ENCODE data around the gene SPTBN4.
"Not testable (repeated sequence)": the region's sequence is repeated elsewhere in the genome, so short reads cannot be mapped to it uniquely, and the experiment has no call there.

Gene SPTBN4

DNA sequence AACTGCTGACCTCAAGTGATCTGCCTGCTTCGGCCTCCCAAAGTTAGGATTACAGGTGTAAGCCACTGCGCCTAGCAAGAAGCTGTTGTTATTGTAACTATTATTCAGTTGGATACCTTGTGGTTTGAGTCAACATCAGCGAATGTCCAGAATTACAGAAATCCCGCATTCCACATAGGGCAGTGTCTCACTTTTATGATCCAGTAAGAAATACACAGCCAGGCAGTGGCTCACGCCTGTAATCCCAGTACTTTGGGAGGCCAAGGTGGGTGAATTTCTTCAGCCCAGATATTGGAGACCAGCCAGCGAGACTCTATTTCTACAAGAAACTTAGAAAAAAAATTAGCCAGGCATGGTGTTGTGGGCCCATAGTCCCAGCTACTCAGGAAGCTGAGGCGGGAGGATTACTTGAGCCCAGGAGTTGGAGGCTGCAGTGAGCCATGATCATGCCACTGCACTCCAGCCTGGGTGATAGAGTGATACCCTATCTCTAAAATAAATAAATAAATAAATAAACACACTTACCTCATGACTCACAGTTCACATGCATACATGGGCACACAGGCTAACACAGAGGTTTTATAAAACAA lies 43.8 kb downstream of the SPTBN4 start:
- no peak for DNase-seq

DNA sequence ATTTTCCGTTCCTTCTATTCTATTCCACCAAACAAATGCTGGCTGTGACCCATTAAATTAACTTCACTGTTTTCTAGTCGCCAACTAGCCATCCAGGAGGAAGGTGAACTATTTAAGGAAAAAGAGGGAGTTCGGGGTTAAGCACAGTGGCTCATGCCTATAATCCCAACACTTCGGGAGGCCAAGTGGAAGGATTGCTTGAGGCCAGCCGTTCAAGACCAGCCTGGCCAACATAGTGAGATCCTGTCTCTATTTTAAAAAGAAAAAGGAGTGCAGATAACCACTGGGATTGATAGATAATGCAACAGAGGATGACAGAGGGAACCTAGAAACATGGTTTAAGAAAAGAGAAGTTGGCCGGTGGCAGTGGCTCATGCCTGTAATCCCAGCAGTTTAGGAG lies 44.7 kb downstream of the SPTBN4 start:
- no peak for DNase-seq

DNA sequence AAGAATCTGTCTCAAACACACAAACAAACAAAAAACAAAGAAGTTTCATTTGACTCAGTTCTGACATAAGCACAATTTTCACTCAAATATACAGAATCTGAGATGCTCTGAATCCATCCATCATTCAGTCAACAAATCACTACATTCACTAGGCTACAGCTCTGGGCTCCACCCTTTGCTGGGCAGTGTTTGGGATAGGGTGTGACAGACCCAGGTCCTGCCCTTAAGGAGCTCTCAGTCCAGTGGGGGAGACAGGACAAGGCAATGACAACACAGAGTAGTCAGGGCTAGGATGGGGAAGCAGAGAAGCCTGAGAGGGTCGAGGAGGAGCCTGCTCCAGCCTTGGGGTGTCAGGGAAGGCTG lies 45.3 kb downstream of the SPTBN4 start:
- no peak for DNase-seq

DNA sequence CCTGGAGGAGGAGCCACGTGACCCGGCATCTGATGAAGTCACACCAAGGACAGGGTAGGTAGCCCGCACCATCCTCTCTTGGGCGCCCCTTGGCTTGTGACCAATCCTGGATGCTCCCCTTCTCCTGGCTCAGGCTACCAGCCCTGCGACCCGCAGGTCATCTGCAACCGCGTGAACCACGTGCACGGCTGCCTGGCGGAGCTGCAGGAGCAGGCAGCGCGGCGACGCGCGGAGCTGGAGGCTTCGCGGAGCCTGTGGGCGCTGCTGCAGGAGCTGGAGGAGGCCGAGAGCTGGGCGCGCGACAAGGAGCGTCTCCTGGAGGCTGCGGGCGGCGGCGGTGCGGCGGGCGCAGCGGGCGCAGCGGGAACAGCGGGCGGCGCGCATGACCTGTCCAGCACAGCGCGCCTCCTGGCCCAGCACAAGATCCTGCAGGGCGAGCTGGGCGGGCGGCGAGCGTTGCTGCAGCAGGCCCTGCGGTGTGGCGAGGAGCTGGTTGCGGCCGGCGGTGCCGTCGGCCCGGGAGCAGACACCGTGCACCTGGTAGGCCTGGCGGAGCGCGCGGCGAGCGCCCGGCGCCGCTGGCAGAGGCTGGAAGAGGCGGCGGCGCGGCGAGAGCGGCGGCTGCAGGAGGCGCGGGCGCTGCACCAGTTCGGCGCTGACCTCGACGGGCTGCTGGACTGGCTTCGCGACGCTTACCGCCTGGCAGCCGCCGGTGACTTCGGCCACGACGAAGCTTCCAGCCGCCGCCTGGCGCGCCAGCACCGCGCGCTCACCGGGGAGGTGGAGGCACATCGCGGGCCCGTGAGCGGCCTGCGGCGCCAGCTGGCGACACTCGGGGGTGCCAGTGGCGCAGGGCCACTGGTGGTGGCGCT lies 45.9 kb downstream of the SPTBN4 start:
- DNase-seq, result peak; percentile 39

DNA sequence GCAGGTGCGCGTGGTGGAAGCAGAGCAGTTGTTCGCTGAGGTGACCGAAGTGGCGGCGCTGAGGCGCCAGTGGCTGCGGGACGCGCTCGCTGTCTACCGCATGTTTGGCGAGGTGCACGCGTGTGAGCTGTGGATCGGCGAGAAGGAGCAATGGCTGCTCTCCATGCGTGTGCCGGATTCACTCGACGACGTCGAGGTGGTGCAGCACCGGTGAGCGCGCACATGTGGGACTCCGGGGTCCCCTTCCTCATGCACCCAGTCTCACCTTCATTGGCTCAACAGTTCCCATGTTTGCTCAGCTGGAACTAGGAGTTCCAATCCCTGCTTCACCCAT lies 46.5 kb downstream of the SPTBN4 start:
- no peak for DNase-seq

DNA sequence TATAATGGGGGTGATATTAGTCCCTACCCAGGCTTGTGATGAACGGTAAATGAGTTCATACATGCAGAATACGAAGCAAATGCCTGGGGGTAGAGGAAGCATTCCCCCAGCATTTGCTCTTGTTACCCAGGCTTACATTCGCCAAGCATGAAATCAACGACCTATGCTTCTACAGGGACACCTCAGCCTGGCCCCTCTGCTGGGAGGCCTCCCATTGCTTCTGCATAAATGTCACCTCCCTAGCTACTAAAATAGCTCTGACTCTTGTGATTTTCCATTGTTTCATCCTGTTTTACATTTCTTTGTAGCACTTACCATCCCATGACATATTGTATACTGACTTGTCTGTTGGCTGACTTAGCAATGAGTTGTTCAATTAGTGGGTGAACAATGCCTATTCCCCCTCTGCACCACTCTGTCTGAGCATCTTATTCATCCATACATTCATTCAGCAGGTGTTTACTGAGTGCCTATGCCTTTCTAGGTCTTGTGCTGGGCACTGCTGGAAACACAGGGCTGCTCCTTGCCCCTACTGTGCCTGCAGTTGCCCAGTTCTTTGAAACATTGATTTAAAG lies 47.0 kb downstream of the SPTBN4 start:
- DNase-seq, result no peak

DNA sequence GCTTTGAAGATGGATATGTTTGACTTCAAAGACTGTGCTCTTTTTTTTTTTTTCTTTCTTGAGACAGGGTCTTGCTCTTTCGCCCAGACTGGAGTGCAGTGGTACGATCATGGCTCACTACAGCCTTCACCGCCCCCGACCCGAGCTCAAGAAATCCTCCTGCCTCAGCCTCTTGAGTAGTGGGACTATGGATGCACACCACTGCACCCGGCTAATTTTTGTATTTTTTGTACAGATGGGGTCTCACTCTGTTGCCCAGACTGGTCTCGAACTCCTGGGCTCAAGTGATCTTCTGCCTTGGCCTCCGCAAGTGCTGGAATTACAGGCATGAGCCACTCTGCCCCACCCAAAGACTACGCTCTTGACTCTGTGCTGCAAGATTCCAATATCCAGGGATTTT lies 50.4 kb downstream of the SPTBN4 start:
- DNase-seq, result no peak

DNA sequence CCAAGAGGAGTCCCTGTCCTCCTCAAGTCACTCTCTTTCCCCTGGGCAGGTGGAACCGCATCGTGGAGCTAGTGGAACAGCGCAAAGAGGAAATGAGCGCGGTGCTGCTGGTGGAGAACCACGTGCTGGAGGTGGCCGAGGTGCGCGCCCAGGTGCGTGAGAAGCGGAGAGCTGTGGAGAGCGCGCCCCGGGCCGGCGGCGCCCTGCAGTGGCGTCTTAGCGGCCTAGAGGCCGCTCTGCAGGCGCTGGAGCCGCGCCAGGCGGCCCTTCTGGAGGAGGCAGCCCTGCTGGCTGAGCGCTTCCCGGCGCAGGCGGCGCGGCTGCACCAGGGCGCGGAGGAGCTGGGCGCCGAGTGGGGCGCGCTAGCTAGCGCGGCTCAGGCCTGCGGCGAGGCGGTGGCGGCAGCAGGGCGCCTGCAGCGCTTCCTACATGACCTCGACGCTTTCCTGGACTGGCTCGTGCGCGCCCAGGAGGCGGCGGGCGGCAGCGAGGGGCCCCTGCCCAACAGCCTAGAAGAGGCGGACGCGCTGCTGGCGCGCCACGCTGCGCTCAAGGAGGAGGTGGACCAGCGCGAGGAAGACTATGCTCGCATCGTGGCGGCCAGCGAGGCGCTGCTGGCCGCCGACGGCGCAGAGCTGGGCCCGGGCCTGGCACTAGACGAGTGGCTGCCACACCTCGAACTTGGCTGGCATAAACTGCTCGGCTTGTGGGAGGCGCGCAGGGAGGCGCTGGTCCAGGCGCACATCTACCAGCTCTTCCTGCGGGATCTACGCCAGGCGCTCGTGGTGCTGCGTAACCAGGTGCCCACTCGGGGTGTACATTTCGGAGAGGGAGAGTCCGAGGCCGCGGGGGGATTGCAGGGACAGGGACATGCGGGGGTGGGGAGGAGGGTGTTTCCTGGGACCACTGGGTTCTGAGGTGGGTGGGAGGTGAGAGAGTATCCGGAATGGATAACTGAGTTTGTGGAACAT lies 52.8 kb downstream of the SPTBN4 start:
- DNase-seq, result no peak

DNA sequence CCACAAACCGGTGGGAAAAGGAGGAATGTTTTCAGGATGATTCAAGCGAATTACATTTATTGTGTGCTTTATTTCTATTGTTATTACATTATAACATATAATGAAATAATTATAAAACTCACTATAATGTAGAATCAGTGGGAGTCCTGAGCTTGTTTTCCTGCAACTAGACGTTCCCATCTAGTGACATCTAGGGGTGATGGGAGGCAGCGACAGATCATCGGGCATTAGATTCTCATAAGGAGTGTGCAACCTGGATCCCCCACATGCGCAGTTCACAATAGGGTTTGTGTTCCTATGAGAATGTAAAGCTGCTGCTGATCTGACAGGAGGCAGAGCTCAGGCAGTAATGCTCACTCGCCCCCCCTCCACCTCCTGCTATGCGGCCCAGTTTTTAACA lies 54.5 kb downstream of the SPTBN4 start:
- DNase-seq, result no peak

DNA sequence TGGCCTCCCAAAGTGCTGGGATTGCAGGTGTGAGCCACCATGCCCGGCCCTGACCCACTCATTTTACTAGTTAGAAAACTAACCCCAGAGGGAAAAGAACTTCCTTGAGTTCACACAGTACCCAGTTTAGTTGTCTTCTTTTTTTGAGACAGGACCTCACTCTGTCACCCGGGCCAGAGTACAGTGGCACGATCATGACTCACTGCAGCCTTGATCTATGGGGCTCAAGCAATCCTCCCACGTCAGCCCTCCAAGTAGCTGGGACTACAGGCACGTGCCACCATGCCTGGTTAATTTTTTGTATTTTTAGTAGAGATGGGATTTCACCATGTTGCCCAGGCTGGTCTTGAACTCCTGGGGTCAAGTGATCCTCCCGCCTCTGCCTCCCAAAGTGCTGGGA lies 55.1 kb downstream of the SPTBN4 start:
- DNase-seq, result not testable (repeated sequence)

DNA sequence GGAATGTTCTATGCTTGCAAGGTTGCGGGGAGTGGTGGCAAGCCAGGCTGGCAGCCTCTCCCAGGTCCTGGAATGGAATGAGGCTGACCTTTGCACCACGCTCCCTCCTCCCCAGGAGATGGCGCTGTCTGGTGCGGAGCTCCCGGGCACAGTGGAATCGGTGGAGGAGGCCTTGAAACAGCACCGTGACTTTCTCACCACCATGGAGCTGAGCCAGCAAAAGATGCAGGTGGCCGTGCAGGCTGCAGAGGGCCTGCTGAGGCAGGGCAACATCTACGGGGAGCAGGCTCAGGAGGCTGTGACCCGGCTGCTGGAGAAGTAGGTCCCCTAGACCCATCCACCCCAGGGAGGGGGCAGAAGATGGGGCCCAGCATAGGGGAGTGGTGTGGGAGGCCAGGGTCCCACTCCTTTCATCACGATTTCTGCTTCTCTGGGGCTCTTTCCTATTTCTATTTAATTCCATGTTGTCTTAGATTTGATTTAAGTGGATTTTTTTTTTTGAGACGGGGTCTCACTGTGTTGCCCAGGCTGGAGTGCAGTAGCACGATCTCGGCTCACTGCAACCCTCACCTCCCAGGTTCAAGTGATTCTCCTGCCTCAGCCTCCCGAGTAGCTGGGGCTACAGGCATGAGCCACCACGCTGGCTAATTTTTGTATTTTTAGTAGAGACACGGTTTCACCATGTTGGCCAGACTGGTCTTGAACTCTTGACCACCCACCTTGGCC lies 56.7 kb downstream of the SPTBN4 start:
- peak; percentile 65 for DNase-seq

DNA sequence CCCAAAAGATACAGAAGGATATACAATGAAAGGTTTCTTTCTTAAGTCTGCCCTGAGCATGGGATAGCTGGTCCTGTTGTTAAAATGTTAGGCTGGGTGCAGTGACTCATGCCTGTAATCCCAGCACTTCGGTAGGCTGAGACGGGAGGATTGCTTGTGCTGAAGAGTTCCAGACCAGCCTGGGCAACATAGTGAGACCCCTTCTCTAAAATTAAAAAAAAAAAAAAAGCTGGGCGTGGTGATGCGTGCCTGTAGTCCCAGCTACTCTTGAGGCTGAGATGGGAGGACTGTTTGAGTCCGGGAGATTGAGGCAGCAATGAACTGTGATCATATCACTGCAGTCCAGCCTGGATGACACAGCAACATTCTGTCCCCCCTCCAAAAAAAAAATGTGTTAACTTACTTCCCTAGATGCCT lies 57.3 kb downstream of the SPTBN4 start:
- no peak for DNase-seq

DNA sequence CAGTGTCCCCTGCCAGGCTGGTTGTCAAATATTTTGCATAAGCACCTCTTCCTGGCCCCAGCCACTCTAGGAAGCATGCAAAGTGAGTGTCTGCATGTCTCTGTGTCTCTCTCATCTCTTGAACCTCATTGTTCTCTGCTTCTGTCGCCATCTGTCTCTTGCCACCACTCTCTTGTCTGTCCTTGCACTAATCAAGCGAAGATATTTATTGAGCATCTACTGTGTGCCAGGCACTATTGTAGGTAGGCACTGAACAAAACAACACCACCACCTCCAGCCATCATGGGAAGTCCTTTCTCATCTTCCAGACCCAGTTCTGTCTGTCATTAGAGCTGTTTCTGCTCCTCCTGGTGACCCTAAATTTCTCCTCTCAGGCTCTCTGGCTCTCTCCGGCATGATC lies 57.9 kb downstream of the SPTBN4 start:
- no peak for DNase-seq

DNA sequence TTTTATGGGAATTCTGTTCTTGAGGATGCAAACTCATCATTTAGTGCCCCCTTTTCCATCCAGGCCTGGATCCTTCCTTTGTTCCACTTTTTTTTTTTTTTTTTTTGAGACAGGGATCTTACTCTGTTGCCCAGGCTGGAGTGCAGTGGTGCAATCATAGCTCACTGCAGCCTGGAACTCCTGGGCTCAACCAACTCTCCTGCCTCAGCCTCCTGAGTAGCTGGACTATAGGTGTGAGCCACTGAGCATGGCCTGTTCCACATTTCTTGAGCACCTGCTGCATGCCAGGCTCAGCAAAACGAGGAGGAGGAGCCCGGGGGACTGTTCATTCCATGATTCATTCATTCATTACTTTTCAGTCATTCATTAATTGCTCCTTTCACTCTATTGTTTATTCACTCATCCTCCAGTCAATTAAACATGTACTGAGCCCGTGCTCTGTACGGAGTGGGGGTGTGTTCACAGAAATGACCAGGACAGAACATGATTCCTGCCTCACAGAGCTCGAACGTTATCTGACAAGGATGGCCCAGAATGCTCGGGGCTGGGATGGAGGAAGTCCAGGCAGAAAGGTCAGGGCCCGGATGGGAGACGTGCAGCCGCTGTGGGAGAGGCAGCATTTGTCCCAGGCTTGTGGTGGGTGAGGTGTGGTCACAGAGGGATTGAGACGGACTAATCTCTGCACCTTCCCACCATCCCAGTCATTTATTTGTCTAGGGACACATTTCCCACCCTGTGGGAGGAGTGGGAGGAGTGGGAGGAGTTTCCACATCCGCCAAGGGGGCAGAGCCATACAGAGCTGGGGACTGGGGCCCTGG lies 58.6 kb downstream of the SPTBN4 start:
- DNase-seq, result no peak

DNA sequence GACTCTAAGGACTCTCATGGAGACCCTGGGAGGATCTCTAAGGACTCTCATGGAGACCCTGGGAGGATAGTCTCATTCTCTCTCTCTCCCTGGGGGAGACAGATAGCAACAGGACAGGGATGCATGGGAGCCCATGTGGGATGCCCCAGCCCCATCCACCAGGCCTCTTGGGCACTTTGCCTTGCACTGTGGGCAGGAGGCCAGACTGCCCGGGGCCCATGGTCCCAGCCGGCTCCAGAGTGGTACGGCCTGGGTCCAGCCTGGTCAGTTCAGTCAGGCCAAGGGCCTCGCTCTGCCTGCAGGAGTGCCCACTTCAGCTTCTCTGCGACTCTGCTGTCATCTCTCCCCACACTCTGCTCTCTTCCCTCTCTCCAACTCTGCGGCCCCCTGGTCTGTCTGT lies 61.3 kb downstream of the SPTBN4 start:
- DNase-seq, result no peak

DNA sequence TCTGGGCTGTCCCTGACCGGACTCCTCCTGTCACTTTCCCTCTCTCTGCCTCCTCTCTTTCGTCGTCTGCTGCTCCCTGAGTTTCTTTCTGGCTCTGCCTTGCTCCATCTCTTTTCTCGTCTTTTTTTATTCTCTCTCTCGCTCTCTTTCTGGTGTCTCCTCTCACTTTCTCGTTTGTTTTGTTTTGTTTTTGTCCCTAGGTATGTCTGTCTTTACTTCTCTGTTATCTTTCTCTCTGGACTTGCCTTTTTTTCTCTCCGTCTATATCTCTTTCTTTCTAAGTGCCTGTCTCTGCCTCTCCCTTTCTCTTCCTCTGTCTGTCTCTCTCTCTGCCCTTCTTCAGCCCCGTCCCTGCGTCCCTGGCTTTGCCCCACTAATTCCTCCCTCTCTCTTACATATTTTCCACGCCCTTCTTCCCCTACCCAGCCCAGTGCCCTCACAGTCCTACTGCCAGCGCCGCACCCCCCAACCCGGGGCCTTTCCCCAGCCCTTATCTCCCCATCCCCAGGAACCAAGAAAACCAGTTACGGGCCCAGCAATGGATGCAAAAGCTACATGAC lies 61.8 kb downstream of the SPTBN4 start:
- no peak for DNase-seq

DNA sequence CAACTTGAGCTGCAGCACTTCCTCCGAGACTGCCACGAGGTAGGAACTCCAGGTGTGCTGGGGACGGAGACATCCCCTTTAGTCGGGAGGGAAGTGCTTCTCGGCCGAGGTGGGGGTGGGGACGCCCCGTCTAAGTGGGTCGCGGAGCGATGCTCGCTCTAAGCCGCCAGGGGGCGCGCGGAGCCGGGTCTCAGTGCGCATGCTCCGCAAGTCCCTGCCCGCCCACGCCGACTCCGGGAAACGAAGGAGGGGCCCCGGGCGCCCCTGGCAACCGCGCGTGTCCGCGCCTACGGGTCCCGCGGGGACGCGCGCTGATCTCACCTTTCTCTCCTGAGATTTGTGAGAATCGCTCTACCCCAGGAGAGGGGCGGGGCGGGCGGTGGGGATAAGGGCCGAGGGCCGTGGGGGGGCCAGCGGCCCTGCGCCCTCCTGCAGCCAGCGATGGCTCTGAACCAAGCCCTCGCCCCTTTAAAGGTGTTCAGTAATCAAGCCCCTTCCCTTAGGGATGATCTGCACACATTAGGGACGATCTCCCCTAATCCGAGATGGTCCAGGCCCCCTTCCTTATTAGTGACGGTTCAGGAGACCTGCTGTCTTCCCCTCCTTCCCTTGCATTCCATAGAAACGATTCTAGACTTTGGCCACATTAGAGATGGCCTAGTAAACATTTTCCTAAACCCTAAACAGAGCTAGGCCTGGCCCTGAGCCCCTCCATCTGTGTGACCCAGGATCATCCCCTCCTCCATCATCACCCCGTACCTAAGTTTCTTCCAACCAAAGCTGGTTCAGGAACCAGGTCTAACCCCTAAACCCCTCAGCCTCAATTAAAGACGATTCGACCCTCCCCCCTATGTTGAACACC lies 62.5 kb downstream of the SPTBN4 start:
- DNase-seq, result peak; percentile 81

DNA sequence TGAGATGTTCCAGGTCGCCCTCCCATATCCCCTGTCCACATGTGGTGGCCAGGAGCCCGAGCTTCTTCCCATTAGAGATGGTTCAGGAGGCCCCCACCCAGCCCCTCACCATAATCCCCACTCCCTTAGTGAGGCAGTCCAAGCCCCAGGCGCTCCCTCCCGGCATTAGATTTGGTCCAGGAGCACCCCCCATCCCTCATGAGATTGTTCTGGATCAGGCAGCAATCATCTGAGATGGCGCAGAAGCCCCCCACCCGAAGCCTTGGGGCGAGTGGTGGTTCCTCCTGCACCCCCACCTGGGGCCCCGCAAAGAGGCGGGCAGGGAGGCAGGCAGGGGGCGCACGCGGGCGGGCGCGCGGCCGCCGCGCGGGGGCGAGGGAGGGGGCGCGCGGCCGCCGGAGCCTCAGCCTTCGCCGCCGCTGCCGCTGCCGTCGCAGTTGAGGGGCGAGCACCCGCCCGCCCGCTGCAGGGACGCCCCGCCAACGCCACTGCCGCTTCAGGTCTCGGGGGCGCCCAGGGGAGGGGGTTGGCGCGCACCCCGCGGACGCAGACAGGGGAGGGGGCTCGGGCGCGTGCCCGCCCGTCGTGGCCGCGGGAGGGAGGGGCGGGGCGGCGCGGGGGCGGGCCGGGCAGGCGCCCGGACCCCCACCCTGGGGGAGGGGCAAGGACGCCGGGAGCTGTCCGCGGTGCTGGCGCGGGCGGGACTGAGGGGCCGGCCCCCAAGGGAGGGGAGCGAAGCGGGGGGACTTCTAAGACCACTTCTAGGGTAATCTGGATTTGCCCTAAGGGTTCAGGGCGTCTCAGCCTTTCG lies 63.5 kb downstream of the SPTBN4 start:
- DNase-seq, result peak; percentile 36

DNA sequence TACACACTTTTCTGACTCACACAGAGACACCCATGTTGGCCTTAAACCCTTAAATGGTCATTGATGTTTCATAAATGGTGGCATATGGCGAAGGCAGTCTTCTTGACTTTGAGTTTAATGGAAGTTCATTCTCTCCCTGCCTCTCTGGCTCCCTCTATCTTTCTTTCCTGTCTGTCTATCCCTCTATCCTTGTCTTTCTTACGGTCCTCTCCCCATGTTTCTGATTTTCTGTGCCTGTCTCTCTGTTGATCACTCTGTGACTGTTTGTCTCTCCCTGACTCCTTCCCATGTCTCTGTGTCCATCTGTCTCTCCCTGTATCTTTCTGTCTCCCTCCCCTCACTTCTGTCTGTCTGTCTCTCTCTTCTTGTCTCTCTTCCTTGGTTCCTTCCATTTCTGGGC lies 66.7 kb downstream of the SPTBN4 start:
- no peak for DNase-seq
